MCF 10A (cell line): ENCODE results near the gene PRKN. TPM values are rescaled to one million over a fixed set of nuclear protein-coding genes. Genes with fewer than 3 reads are reported as not detected.

ENCODE experiments used
- BruUV-seq: library from RNA; stranded (reverse); fragments of 400-500 nt; replicated peaks from 2 replicates; lab custom pipeline; 2021; lab: Mats Ljungman, UMichigan
- CTCF ChIA-PET: fragments of 300-600 bp; sonication (Branson Sonifier 250); formaldehyde crosslinking; extraction: SDS; loops from one replicate; lab custom pipeline; 2021; ENCODE audit warnings: antibody characterized with exemption, inconsistent platforms; lab: Yijun Ruan, JAX
- POLR2A ChIA-PET: fragments of 300-600, 350-650 bp; sonication (Branson Sonifier 250); formaldehyde crosslinking; extraction: SDS; loops from one replicate; lab custom pipeline; 2020; ENCODE audit warnings: antibody characterized with exemption, inconsistent platforms; lab: Yijun Ruan, JAX
- DNase-seq: peaks from one replicate; pipeline ENCODE4 v3.0.0-alpha.2; 2018; ENCODE audit not compliant: unreplicated experiment
- H3K27ac Mint-ChIP-seq: one replicate; pipeline ENCODE4 v1.8.0; 2022; ENCODE audit warnings: mild to moderate bottlenecking, low read depth, mixed read lengths; ENCODE audit not compliant: unreplicated experiment
- H3K27me3 Mint-ChIP-seq: one replicate; pipeline ENCODE4 v1.8.0; 2022; ENCODE audit warnings: mixed read lengths; ENCODE audit not compliant: insufficient read depth, unreplicated experiment
- H3K36me3 Mint-ChIP-seq: one replicate; pipeline ENCODE4 v1.8.0; 2022; ENCODE audit warnings: mild to moderate bottlenecking, moderate library complexity, mixed read lengths; ENCODE audit not compliant: insufficient read depth, unreplicated experiment
- H3K4me1 Mint-ChIP-seq: one replicate; pipeline ENCODE4 v1.8.0; 2022; ENCODE audit warnings: mixed read lengths; ENCODE audit not compliant: insufficient read depth, unreplicated experiment
- H3K4me3 Mint-ChIP-seq: one replicate; pipeline ENCODE4 v1.8.0; 2022; ENCODE audit warnings: mild to moderate bottlenecking, moderate library complexity, mixed read lengths; ENCODE audit not compliant: unreplicated experiment
- H3K9me3 Mint-ChIP-seq: one replicate; pipeline ENCODE4 v1.8.0; 2022; ENCODE audit warnings: mixed read lengths; ENCODE audit not compliant: unreplicated experiment
- intact Hi-C: fragments of 100-400 bp; cut with micrococcal nuclease; formaldehyde crosslinking; loops from 2 replicates; pipeline ENCODE4 v1.14.1; 2022
- total RNA-seq: library from RNA; stranded (reverse); gene quantifications from 2 replicates; pipeline ENCODE4 v1.2.3, GENCODE V29; 2022
- TF ChIP-seq, protein P1 (sequence below): fragments of 200-600 bp; IDR thresholded peaks from one replicate; pipeline ENCODE4 v1.8.0; 2022; ENCODE audit warnings: antibody characterized with exemption, mild to moderate bottlenecking; ENCODE audit not compliant: unreplicated experiment

Gene PRKN
- total RNA-seq, 1 experiment from 2014 or later: 2.5 TPM

DNA sequence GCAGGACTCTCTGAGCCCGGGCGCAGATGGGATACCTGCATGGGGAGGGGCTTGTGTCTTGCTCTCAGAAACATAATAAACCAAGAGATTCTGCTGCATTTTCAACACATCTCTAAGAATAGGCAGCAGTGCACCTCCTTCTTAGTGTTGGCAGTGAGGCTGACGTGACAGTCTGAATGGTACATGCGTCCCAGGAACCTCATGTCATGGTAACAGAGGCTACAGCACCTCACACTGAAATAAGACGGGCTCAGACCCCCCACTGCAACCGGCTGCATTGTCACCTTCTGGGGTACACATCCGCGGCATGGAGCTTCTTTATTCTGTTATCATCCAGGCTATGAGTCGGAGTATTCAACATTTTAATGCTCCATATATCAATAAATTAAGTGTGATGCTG lies 1056.4 kb downstream of the PRKN start:
- DNase-seq: no peak
- no peaks in the 10 kb centered on the region for H3K36me3 Mint-ChIP-seq
- ChIA-PET POLR2A (no interaction called here), CTCF (interaction anchor here (0.6 kb wide), 1 partner anchor 369 kb away, joined by 4 read pairs; no protein-coding TSS in a partner anchor)
- intact Hi-C loops: no loop called here
- no peak overlapping the region for H3K27ac Mint-ChIP-seq
- BruUV-seq: no TSS peak
- no peaks in the 10 kb centered on the region for H3K27me3 Mint-ChIP-seq
- peaks cover 4% of the 10 kb centered on the region for H3K4me1 Mint-ChIP-seq
- TF ChIP-seq, protein P1, sequence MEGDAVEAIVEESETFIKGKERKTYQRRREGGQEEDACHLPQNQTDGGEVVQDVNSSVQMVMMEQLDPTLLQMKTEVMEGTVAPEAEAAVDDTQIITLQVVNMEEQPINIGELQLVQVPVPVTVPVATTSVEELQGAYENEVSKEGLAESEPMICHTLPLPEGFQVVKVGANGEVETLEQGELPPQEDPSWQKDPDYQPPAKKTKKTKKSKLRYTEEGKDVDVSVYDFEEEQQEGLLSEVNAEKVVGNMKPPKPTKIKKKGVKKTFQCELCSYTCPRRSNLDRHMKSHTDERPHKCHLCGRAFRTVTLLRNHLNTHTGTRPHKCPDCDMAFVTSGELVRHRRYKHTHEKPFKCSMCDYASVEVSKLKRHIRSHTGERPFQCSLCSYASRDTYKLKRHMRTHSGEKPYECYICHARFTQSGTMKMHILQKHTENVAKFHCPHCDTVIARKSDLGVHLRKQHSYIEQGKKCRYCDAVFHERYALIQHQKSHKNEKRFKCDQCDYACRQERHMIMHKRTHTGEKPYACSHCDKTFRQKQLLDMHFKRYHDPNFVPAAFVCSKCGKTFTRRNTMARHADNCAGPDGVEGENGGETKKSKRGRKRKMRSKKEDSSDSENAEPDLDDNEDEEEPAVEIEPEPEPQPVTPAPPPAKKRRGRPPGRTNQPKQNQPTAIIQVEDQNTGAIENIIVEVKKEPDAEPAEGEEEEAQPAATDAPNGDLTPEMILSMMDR: no peak
- no peak overlapping the region for H3K4me3 Mint-ChIP-seq
- no peaks in the 10 kb centered on the region for H3K9me3 Mint-ChIP-seq

DNA sequence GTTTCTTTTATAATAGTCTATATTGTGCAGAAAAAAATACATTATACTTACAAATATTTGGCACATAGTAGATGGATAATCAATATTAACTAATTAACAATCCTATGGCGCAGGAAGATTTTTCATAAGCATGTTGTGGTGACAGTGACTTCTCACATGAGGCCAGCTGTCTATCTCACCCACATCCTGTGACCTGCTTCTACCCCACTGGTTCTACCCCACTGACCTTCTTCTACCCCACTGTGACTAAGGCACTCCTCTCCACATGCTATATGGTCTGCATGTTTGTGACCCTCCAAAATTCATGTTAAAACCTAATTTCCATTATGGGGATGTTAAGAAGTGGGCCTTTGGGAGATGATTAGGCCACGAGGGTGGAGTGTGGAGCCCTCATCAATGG lies 1058.9 kb downstream of the PRKN start:
- H3K9me3 Mint-ChIP-seq: no peaks in the 10 kb centered on the region
- H3K4me3 Mint-ChIP-seq: no peak overlapping the region
- H3K27ac Mint-ChIP-seq: no peak overlapping the region
- POLR2A ChIA-PET: no interaction called here
- TF ChIP-seq, protein P1: no peak
- CTCF ChIA-PET: interaction anchor here (0.6 kb wide), 1 partner anchor 65 kb away, joined by 3 read pairs; no protein-coding TSS in a partner anchor
- no TSS peak for BruUV-seq
- H3K4me1 Mint-ChIP-seq: peaks cover 4% of the 10 kb centered on the region
- H3K27me3 Mint-ChIP-seq: no peaks in the 10 kb centered on the region
- no peaks in the 10 kb centered on the region for H3K36me3 Mint-ChIP-seq
- intact Hi-C loops: no loop called here
- DNase-seq: no peak

- ChIA-PET CTCF (interaction anchor here (0.6 kb wide), 2 partner anchors 23 to 65 kb away, joined by 3 read pairs; no protein-coding TSS in a partner anchor), POLR2A (interaction anchor here (0.6 kb wide), 1 partner anchor 145 kb away, joined by 4 read pairs; no protein-coding TSS in a partner anchor)
- no peak overlapping the region for H3K4me3 Mint-ChIP-seq
- no peaks in the 10 kb centered on the region for H3K36me3 Mint-ChIP-seq
- H3K27ac Mint-ChIP-seq: no peak overlapping the region
- no peak for DNase-seq
- H3K27me3 Mint-ChIP-seq: no peaks in the 10 kb centered on the region
- H3K9me3 Mint-ChIP-seq: no peaks in the 10 kb centered on the region
- TF ChIP-seq, protein P1: no peak
- H3K4me1 Mint-ChIP-seq: peaks cover 4% of the 10 kb centered on the region
- intact Hi-C loops: no loop called here
- BruUV-seq: no TSS peak
Measured at GRCh38 chr6:161667957-161668356, 1059.6 kb downstream of the PRKN start.

DNA sequence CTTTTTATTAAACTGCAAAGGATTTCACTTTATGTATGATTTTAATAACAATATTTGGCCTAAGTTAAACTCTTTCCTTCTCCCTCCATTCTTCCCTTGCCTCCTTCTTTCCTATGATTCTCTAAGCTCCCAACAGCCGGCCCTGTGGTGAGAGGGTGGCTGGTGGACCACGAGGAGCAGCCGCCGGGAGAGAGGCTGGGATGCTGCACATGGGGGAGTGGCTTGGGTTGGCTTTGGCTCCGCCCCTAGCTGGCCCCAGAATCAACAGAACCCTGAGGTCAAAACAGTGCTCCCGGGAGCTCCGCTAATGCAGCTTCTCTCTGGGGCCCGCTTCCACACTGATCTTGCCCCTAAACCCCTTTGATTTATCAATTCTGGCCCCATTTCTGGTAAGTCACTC lies 1063.9 kb downstream of the PRKN start:
- TF ChIP-seq, protein P1: no peak
- Mint-ChIP-seq H3K4me1 (no peaks in the 10 kb centered on the region), H3K27me3 (no peaks in the 10 kb centered on the region), H3K4me3 (no peak overlapping the region), H3K9me3 (no peaks in the 10 kb centered on the region), H3K27ac (no peak overlapping the region), H3K36me3 (no peaks in the 10 kb centered on the region)
- no TSS peak for BruUV-seq
- ChIA-PET CTCF (interaction anchor here (1.2 kb wide), 1 partner anchor 45 kb away, joined by 6 read pairs; no protein-coding TSS in a partner anchor), POLR2A (no interaction called here)
- intact Hi-C loops: no loop called here
- no peak for DNase-seq
